Activated CD4-positive, alpha-beta T cell treated with anti-CD3 and anti-CD28 coated beads, Interleukin-2, amount 10 ng/mL, durations not matched to agents 7 days and 5 days (primary cell): Measurements from ENCODE around the gene DDAH1. TPM values are rescaled to one million over a fixed set of nuclear protein-coding genes. Genes with fewer than 3 reads are reported as not detected.

ENCODE experiments used
- CTCF ChIA-PET: fragments of 350-600 bp; sonication (Branson Sonifier 250); formaldehyde crosslinking; loops from one replicate; lab custom pipeline; 2021; ENCODE audit warnings: antibody characterized with exemption; lab: Charles Lee
- POLR2A ChIA-PET: fragments of 350-600 bp; sonication (Branson Sonifier 250); formaldehyde crosslinking; loops from one replicate; lab custom pipeline; 2021; ENCODE audit warnings: antibody characterized with exemption; lab: Charles Lee
- DNase-seq: peaks from one replicate; pipeline ENCODE4 v3.0.0-alpha.2; 2020
- H3K27ac Mint-ChIP-seq: one replicate; pipeline ENCODE4 v1.8.0; 2021; ENCODE audit warnings: mild to moderate bottlenecking, moderate library complexity, mixed read lengths
- H3K27me3 Mint-ChIP-seq: one replicate; pipeline ENCODE4 v1.8.0; 2021; ENCODE audit warnings: mixed read lengths
- H3K36me3 Mint-ChIP-seq: one replicate; pipeline ENCODE4 v1.8.0; 2021; ENCODE audit warnings: low read depth, mixed read lengths
- H3K4me1 Mint-ChIP-seq: one replicate; pipeline ENCODE4 v1.8.0; 2021; ENCODE audit warnings: mixed read lengths
- H3K4me3 Mint-ChIP-seq: one replicate; pipeline ENCODE4 v1.8.0; 2021; ENCODE audit warnings: mild to moderate bottlenecking, moderate library complexity, mixed read lengths
- H3K9me3 Mint-ChIP-seq: one replicate; pipeline ENCODE4 v1.8.0; 2021; ENCODE audit warnings: mixed read lengths
- total RNA-seq, 2 experiments: library from RNA; stranded (reverse); gene quantifications; one replicate each; pipeline ENCODE4 v1.2.3, GENCODE V29; 2021

DDAH1 gene
- total RNA-seq, 2 experiments from 2014 or later: not detected

DNA sequence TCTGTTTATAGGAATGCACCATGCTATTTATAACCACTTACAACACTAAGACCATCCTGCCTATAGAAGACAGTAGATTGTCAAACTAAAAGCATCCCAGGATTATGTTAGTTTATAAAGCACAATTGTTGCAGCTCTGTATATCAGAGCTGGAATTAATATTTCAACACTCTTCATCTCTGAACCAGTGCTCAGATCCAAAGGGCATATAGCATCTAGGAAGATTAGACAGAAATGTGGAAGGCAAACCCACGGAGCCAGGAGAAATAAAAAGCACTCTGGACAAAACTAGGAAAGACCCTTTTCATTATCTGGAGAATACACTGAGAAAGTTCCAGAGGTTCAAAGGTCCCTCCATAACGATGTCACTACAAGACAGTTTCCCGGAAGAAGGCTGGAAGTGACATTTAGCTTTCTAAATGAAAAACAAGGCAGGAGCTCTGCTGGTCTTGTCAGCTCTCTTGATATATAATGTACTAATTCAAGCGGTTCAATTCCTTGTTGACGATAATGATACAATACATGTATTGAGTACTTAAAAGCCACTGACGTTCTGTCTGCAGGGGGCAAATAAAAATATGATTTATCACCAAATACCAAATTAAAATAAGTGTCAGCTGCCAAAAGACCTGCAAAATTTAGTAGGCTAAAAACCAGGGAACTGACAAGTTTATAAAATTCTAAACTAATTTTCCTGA is 96.7 kb downstream of the DDAH1 start:
- Mint-ChIP-seq H3K9me3 (no peaks in the 10 kb centered on the region), H3K27me3 (peaks cover 21% of the 10 kb centered on the region), H3K27ac (no peak overlapping the region), H3K36me3 (no peaks in the 10 kb centered on the region), H3K4me1 (no peaks in the 10 kb centered on the region), H3K4me3 (no peak overlapping the region)
- POLR2A ChIA-PET: no interaction called here
- no peak for DNase-seq
- CTCF ChIA-PET: interaction anchor here (1.3 kb wide), 1 partner anchor 24 kb away, joined by 3 read pairs; no protein-coding TSS in a partner anchor

DNA sequence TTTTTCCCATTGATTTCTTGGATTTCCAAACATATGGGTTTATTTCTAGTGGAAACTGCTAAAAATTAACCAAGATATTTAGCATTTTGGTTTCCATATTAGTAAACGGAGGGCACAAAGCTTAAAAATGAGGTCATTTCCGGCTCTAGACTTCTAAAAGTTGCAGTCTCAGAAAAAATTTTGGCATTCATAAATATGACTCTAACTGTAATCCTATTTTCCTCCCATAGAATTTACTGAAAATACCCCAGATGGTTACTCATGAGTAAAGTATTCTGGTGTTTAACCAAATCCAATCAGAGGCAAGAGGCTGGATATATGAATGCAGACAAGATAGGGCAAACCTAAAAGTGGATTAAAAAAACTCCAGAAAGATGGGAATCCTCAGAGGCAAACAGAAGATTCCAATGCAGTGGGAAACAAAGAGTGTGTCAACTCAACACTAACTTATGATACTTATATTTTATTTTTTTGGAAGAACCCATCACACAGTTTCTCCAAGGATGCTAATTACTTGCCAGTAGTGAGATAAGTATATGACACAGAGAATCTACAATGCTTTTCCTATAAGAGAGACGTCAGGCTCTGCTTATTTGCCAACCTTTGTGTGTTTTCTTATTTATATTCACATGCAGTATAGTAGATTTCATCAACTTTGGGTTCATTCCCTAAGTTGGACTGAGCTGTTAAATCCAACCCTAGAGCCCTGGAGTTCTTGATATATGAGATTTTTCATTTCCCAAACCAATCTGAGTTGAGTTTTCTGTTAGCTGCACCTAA is 98.4 kb downstream of the DDAH1 start:
- no peak overlapping the region for H3K4me3 Mint-ChIP-seq
- no peaks in the 10 kb centered on the region for H3K36me3 Mint-ChIP-seq
- H3K9me3 Mint-ChIP-seq: no peaks in the 10 kb centered on the region
- ChIA-PET CTCF (interaction anchor here (0.6 kb wide), 1 partner anchor 1112 kb away, joined by 3 read pairs; no protein-coding TSS in a partner anchor), POLR2A (no interaction called here)
- no peak overlapping the region for H3K27ac Mint-ChIP-seq
- H3K27me3 Mint-ChIP-seq: peaks cover 19% of the 10 kb centered on the region
- DNase-seq: no peak
- no peaks in the 10 kb centered on the region for H3K4me1 Mint-ChIP-seq

DNA sequence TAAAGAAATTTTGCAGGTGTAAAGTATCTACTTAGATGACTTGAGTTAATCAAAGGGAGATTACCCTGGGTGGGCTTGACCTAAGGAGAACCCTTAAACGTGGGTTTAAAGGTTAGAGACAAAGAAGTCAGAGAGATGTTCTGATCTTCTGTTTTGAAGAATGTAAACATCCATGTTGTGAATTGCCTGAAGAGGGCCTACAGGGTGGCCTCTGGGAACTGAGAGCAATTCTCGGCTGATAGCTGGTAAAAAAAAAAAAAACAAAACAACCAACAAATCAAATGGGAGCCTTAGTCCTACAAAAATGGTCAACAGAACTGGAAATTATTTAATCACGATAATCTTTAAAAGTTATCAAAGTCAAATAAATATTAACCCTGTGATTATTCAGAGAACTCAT is 99.1 kb downstream of the DDAH1 start:
- Mint-ChIP-seq H3K4me1 (no peaks in the 10 kb centered on the region), H3K36me3 (no peaks in the 10 kb centered on the region), H3K4me3 (no peak overlapping the region), H3K27ac (no peak overlapping the region), H3K9me3 (no peaks in the 10 kb centered on the region), H3K27me3 (peaks cover 19% of the 10 kb centered on the region)
- ChIA-PET POLR2A (no interaction called here), CTCF (no interaction called here)
- no peak for DNase-seq

DNA sequence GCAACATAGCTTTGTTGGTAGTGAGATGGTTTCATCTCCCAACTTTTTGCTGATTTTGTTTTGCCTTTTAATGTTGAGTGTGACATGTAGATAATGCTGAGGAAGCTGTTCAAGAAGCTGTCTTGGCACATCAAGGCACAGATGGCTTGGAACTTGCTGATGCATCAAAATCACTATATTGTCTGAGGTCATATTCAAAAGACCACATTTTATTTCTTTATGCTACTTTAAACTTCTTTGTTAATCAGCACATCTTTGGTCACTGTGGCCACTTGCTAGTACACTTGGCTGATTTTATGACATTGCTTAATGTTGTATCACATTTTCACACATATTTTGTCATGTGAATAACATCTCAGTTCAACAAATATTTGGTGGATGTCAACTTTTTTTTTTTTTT is 101.4 kb downstream of the DDAH1 start:
- no peaks in the 10 kb centered on the region for H3K4me1 Mint-ChIP-seq
- H3K9me3 Mint-ChIP-seq: no peaks in the 10 kb centered on the region
- CTCF ChIA-PET: interaction anchor here (0.7 kb wide), 1 partner anchor 20 kb away, joined by 3 read pairs; no protein-coding TSS in a partner anchor
- POLR2A ChIA-PET: no interaction called here
- H3K36me3 Mint-ChIP-seq: no peaks in the 10 kb centered on the region
- H3K27me3 Mint-ChIP-seq: peaks cover 16% of the 10 kb centered on the region
- no peak overlapping the region for H3K27ac Mint-ChIP-seq
- DNase-seq: no peak
- no peak overlapping the region for H3K4me3 Mint-ChIP-seq

DNA sequence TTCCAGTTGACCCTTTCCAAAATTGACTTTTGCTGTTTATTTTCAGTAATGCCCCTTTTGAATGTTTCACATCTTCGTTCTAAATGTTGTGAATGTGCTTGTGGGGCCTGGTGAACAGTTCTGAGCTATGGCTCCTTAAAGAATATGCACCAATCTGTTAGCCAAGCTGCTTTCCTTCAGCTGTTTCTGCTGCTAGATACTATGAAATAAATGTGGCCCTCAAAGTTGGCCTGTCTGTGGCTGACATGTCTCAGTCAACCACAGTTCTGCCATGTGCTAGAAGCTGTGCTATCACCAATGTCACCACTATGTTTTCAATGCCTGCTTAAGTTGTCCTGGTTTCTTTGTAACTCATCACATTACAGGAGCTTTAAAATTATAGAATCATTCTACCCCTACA is 101.9 kb downstream of the DDAH1 start:
- no peaks in the 10 kb centered on the region for H3K4me1 Mint-ChIP-seq
- no peaks in the 10 kb centered on the region for H3K36me3 Mint-ChIP-seq
- CTCF ChIA-PET: interaction anchor here (0.7 kb wide), 1 partner anchor 20 kb away, joined by 3 read pairs; no protein-coding TSS in a partner anchor
- H3K4me3 Mint-ChIP-seq: no peak overlapping the region
- DNase-seq: no peak
- H3K27me3 Mint-ChIP-seq: peaks cover 16% of the 10 kb centered on the region
- no peak overlapping the region for H3K27ac Mint-ChIP-seq
- POLR2A ChIA-PET: no interaction called here
- H3K9me3 Mint-ChIP-seq: no peaks in the 10 kb centered on the region

DNA sequence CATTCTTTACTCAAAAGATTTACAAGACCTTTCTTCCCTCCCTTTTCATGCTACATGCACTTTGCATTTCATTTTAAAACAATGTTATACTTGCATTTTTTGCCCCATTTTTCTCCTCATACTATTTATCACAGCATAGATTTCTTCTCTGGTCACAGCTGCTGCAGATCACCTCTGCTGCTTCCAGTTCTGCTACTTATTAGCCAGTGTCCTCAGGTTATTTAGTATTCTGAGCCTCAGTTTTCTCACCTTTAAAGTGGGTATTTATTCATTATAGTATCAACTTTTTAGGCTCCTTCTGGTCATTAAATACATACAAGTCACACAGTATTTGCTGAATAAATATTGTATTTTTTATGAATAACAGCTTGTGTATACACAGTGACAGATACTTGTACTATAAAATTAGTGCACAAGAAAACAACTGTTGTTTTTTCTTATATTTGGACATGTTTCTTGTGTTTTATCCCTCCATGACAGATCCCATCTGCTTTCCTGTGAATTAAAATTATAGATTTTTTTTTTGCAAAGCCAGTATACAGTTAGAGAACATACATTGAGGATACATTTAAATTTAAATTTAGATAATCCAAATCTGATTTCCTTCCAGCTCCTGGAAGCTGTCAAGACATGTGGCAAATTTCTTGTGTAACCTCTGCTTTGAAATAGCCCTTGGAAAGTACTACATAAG is 103.2 kb downstream of the DDAH1 start:
- peaks cover 16% of the 10 kb centered on the region for H3K27me3 Mint-ChIP-seq
- H3K36me3 Mint-ChIP-seq: no peaks in the 10 kb centered on the region
- H3K4me1 Mint-ChIP-seq: no peaks in the 10 kb centered on the region
- no peak overlapping the region for H3K27ac Mint-ChIP-seq
- H3K9me3 Mint-ChIP-seq: no peaks in the 10 kb centered on the region
- POLR2A ChIA-PET: no interaction called here
- H3K4me3 Mint-ChIP-seq: no peak overlapping the region
- no peak for DNase-seq
- CTCF ChIA-PET: no interaction called here

DNA sequence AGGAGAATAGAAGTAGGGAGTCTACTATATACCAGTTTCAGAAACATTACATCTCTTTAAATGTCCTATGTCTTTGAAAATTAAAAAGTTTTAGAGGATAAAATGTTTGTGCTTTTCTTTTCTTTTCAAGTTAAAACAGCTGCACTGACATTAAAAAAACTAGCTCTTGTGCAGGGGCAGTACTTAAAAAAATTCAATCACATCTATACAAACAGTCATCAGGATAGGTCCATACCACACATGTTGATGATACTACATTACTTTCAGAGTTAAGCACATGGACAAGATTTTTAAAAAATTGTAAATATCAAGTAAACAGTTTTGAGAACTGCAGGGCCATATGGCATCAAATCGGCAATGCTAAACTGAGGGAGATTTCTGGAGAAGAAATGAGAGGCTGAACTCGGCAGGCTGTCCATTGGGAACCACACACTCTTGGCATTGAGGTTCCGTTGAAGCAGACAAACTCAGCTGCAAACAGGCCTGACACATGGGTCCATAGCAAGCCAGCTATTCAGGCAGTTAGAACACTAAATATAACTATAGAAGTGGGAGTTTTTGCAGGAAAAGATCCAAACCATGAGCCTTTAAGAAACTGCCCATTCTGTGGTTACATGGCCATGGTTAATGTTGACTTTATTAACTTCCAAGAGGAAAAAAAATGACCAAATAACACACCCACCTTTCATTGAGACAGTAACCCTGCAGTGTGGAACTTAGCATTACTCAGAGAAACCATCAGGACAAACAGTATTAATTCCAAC is 104.0 kb downstream of the DDAH1 start:
- Mint-ChIP-seq H3K9me3 (no peaks in the 10 kb centered on the region), H3K4me1 (no peaks in the 10 kb centered on the region), H3K4me3 (no peak overlapping the region), H3K36me3 (no peaks in the 10 kb centered on the region), H3K27ac (no peak overlapping the region), H3K27me3 (peaks cover 13% of the 10 kb centered on the region)
- ChIA-PET CTCF (no interaction called here), POLR2A (no interaction called here)
- no peak for DNase-seq

DNA sequence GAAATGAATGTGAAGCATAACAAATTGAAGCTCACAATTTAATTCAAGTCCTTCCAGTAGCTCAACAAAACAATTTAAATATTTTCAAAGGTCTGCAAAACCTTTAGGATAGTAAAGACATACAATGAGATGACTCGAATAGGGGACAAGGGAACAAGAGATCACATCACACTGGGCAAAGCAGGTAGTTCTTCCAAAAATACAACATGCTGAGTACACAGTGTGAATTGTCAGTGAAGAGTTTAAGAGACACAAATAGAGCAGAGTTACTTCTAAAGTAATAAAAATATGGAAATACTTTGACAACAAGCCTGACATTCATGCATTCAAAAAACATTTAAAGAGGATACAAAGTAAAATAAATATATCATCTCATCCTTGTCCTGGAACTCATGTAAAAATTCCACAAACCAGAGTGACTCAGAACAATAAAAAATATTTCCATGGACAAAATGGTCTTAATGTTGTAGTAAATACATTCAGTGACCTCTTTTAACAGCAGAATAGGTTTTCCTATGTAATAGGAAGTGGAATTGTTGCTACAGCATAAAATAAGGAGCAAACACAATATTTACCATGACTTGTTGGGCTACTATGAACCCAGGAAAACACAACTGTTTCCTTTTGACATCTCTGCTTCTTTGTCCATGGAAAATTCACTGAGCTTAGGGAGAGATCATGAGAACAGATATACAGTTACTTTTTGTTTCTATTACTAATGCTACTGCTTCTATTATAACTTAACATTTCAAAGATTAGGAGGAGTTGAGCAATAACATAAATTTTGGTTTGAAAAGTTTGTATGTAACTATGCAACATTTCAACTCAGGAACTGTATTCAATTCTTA is 104.9 kb downstream of the DDAH1 start:
- H3K36me3 Mint-ChIP-seq: no peaks in the 10 kb centered on the region
- peaks cover 17% of the 10 kb centered on the region for H3K27me3 Mint-ChIP-seq
- no peak overlapping the region for H3K4me3 Mint-ChIP-seq
- CTCF ChIA-PET: no interaction called here
- POLR2A ChIA-PET: no interaction called here
- H3K9me3 Mint-ChIP-seq: no peaks in the 10 kb centered on the region
- no peak overlapping the region for H3K27ac Mint-ChIP-seq
- no peak for DNase-seq
- no peaks in the 10 kb centered on the region for H3K4me1 Mint-ChIP-seq

DNA sequence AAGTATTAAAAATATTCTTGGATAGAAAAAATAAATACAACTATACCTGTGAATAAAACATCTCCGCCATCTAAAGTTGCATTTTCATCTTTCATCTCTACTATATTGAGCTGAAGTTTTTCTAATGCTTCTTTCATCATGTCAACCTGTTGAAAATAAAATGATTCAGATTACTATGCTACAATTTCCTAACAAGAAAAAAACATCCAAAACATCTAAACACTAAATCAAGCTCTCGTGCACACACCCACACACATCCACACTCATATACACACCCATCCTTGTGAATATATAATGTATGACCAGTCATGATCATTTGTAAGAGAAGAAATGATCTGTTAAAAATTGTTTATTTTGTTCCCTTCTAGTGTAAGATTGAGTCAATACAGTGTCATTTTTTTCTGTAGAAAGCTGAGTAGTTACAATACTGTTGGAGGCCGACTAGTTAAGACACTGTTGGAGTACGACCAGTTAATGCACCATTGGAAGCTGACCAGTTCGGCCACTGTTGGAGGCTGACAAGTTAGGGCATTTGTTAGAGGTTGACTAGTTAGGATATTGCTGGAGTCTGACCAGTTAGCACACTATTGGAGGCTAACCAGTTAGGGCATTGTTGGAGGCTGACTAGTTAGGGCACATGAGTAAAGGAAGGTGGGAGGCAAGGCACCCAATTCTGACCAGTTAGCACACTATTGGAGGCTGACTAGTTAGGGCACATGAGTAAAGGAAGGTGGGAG is 106.1 kb downstream of the DDAH1 start:
- ChIA-PET POLR2A (no interaction called here), CTCF (no interaction called here)
- Mint-ChIP-seq H3K9me3 (no peaks in the 10 kb centered on the region), H3K27ac (no peak overlapping the region), H3K27me3 (peaks cover 17% of the 10 kb centered on the region), H3K36me3 (no peaks in the 10 kb centered on the region), H3K4me3 (no peak overlapping the region), H3K4me1 (no peaks in the 10 kb centered on the region)
- DNase-seq: no peak

DNA sequence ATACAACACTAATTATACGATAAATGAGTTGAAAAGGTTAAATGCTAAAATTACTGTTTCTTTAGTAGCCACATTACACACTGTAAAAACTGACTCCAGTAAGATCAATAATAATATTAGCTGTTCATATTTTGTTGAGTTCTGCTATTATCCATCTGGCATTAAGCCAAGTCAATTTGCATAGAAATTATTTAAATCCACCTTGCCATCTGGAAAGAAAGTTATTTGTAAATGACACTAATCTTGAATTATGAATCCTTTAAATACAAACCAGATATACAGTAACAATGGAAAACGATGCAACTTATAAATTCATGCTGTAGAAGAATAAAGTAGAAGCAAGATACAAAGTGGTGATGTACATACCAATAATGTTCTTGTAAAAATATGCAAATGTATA is 107.1 kb downstream of the DDAH1 start:
- H3K27ac Mint-ChIP-seq: no peak overlapping the region
- CTCF ChIA-PET: no interaction called here

DNA sequence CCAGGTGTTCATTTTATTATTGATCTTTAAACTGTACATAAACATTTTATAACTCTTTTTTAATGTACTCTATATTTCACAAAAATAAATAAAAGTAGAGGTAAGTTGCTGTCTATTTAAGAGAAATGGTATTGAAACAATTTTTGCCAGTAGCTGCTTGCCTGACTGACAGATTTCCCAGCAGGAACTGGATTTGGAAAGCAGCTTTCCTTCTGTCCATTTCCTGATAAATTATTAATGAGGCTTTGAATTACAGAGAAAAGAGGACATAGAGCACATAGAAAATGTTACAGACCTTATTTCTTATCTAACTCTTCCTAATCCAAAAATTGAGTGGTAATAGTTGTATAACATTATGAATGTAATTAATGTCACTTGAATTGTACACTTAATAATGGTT is 108.8 kb downstream of the DDAH1 start:
- peaks cover 10% of the 10 kb centered on the region for H3K27me3 Mint-ChIP-seq
- no peak for DNase-seq
- H3K4me1 Mint-ChIP-seq: no peaks in the 10 kb centered on the region
- no peak overlapping the region for H3K27ac Mint-ChIP-seq
- ChIA-PET POLR2A (no interaction called here), CTCF (no interaction called here)
- no peaks in the 10 kb centered on the region for H3K36me3 Mint-ChIP-seq
- no peaks in the 10 kb centered on the region for H3K9me3 Mint-ChIP-seq
- no peak overlapping the region for H3K4me3 Mint-ChIP-seq

More for the DNA sequence above, 107.1 kb downstream of the DDAH1 start:
- POLR2A ChIA-PET: no interaction called here
- Mint-ChIP-seq H3K27me3 (peaks cover 12% of the 10 kb centered on the region), H3K4me1 (no peaks in the 10 kb centered on the region), H3K4me3 (no peak overlapping the region), H3K9me3 (no peaks in the 10 kb centered on the region), H3K36me3 (no peaks in the 10 kb centered on the region)
- no peak for DNase-seq
